Measurements from ENCODE around the gene TPM4. TPM values are rescaled to one million over a fixed set of nuclear protein-coding genes. Genes with fewer than 3 reads are reported as not detected.

Gene TPM4
- total RNA-seq, 1 donor from 2014 or later = 535 TPM

GRCh38 chr19:16034958-16035560 lies 41.2 kb upstream of the TPM4 start:
- Histone ChIP-seq H3K4me1 (no peaks in the 10 kb centered on the region), H3K27me3 (no peaks in the 10 kb centered on the region), H3K27ac (no peak overlapping the region), H4K20me1 (ENCODE audit: low read depth) (no peaks in the 10 kb centered on the region), H2AFZ (replicated peaks) (no peak overlapping the region), H3K4me2 (no peak overlapping the region), H3K9me3 (ENCODE audit: low read depth) (no peaks in the 10 kb centered on the region), H3K79me2 (ENCODE audit: low read depth) (no peaks in the 10 kb centered on the region), H3K9ac (no peak overlapping the region), H3K36me3 (no peaks in the 10 kb centered on the region), H3F3A (ENCODE audit: low read depth) (no peaks in the 10 kb centered on the region), H3K4me3 (no peak overlapping the region)
- H3K4me1 Mint-ChIP-seq = no peaks in the 10 kb centered on the region
- TF ChIP-seq CTCF (IDR thresholded peaks at IDR 0.05) (no peak), EZH2phosphoT487 (IDR thresholded peaks at IDR 0.05) (no peak), EZH2 (IDR thresholded peaks at IDR 0.05) (no peak)
- DNase-seq (ENCODE audit: low spot score) = no peak
- H3K36me3 Mint-ChIP-seq = no peaks in the 10 kb centered on the region
- peaks cover 2% of the 10 kb centered on the region for H3K9me3 Mint-ChIP-seq
- H3K27me3 Mint-ChIP-seq (ENCODE audit: insufficient read depth, low read depth) = peaks cover 11% of the 10 kb centered on the region
- no peak overlapping the region for H3K4me3 Mint-ChIP-seq
- H3K27ac Mint-ChIP-seq = no peak overlapping the region

GRCh38 chr19:16035601-16036297 lies 40.5 kb upstream of the TPM4 start:
- H3K27ac Mint-ChIP-seq = no peak overlapping the region
- H3K4me1 ChIP-seq = no peaks in the 10 kb centered on the region
- H3K36me3 ChIP-seq = no peaks in the 10 kb centered on the region
- H3F3A ChIP-seq (ENCODE audit: low read depth) = no peaks in the 10 kb centered on the region
- no peaks in the 10 kb centered on the region for H3K4me1 Mint-ChIP-seq
- no peaks in the 10 kb centered on the region for H3K79me2 ChIP-seq (ENCODE audit: low read depth)
- no peaks in the 10 kb centered on the region for H3K36me3 Mint-ChIP-seq
- no peaks in the 10 kb centered on the region for H3K9me3 ChIP-seq (ENCODE audit: low read depth)
- H3K9me3 Mint-ChIP-seq = peaks cover 2% of the 10 kb centered on the region
- no peaks in the 10 kb centered on the region for H4K20me1 ChIP-seq (ENCODE audit: low read depth)
- H3K9ac ChIP-seq = no peak overlapping the region
- peaks cover 13% of the 10 kb centered on the region for H3K27me3 Mint-ChIP-seq (ENCODE audit: insufficient read depth, low read depth)
- no peak overlapping the region for H2AFZ ChIP-seq (replicated peaks)
- H3K27me3 ChIP-seq = no peaks in the 10 kb centered on the region
- H3K4me2 ChIP-seq = no peak overlapping the region
- no peak for DNase-seq (ENCODE audit: low spot score)
- no peak overlapping the region for H3K4me3 Mint-ChIP-seq
- TF ChIP-seq EZH2 (IDR thresholded peaks at IDR 0.05) (no peak), CTCF (IDR thresholded peaks at IDR 0.05) (no peak), EZH2phosphoT487 (IDR thresholded peaks at IDR 0.05) (no peak)
- H3K27ac ChIP-seq = no peak overlapping the region
- H3K4me3 ChIP-seq = no peak overlapping the region

DNA sequence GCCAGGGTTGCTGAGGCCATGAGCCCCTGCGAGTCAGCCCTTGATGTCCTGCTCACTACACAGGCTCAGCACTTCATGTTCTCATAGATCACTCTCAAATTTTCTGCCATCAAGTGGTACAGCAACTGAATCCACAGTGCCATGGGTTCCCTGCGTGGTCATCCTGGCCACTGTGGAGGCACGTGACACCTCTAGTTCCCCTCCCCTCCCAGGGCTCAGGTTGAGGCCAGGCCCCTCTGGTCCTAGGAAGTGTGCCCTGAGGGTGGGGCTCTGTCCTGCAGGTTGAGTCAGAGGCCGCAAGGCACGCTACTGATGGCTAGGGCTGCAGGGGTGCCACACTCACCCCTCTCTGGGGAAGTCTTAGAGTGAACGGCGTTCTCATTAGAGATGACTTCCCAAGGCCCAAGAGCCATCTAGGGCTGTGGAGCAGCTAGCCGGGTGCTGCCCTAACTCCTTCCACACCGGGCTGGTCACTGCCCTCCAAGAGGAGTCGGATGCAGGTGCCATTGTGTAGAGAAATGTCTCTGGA lies 39.8 kb upstream of the TPM4 start:
- no peak for DNase-seq (ENCODE audit: low spot score)
- no peaks in the 10 kb centered on the region for H4K20me1 ChIP-seq (ENCODE audit: low read depth)
- TF ChIP-seq CTCF (IDR thresholded peaks at IDR 0.05) (no peak), EZH2 (IDR thresholded peaks at IDR 0.05) (no peak), EZH2phosphoT487 (IDR thresholded peaks at IDR 0.05) (no peak)
- H3K79me2 ChIP-seq (ENCODE audit: low read depth) = no peaks in the 10 kb centered on the region
- no peak overlapping the region for H2AFZ ChIP-seq (replicated peaks)
- no peaks in the 10 kb centered on the region for H3K9me3 ChIP-seq (ENCODE audit: low read depth)
- no peaks in the 10 kb centered on the region for H3F3A ChIP-seq (ENCODE audit: low read depth)
- H3K27ac ChIP-seq = no peak overlapping the region
- H3K36me3 ChIP-seq = no peaks in the 10 kb centered on the region
- H3K27me3 Mint-ChIP-seq (ENCODE audit: insufficient read depth, low read depth) = peaks cover 14% of the 10 kb centered on the region
- H3K4me3 ChIP-seq = no peak overlapping the region
- H3K4me1 ChIP-seq = no peaks in the 10 kb centered on the region
- no peak overlapping the region for H3K4me3 Mint-ChIP-seq
- peaks cover 2% of the 10 kb centered on the region for H3K9me3 Mint-ChIP-seq
- H3K4me2 ChIP-seq = no peak overlapping the region
- no peak overlapping the region for H3K27ac Mint-ChIP-seq
- H3K9ac ChIP-seq = no peak overlapping the region
- no peaks in the 10 kb centered on the region for H3K27me3 ChIP-seq
- no peaks in the 10 kb centered on the region for H3K36me3 Mint-ChIP-seq
- H3K4me1 Mint-ChIP-seq = no peaks in the 10 kb centered on the region
